GM12878 (cell line): Measurements from ENCODE around the gene SDK2. TPM values are rescaled to one million over a fixed set of nuclear protein-coding genes. Genes with fewer than 3 reads are reported as not detected.

ENCODE experiments used
- ATAC-seq: fragments of 200-7000 bp; cut with Tn5 transposase; 3 replicates; pipeline ENCODE4 v1.9.1; 2020; ENCODE audit warnings: mild to moderate bottlenecking, moderate library complexity
- BruUV-seq: library from RNA; stranded (reverse); fragments of 400-500 nt; replicated peaks from 2 replicates; lab custom pipeline; 2021; lab: Mats Ljungman, UMichigan
- CTCF ChIA-PET: fragments of 300-600 bp; sonication (Branson Sonifier 250); formaldehyde crosslinking; extraction: SDS; loops from one replicate; lab custom pipeline; 2021; ENCODE audit warnings: inconsistent platforms; lab: Yijun Ruan, JAX
- POLR2A ChIA-PET: fragments of 350-600 bp; formaldehyde crosslinking; extraction: SDS; loops from one replicate; lab custom pipeline; 2021; ENCODE audit warnings: inconsistent platforms; lab: Charles Lee
- RAD21 ChIA-PET: fragments of 300-600 bp; sonication (Branson Sonifier 250); formaldehyde crosslinking; loops from one replicate; lab custom pipeline; 2023; ENCODE audit warnings: antibody characterized with exemption; ENCODE audit not compliant: unreplicated experiment; lab: Charles Lee
- SMC1A ChIA-PET: fragments of 300-600 bp; sonication (Branson Sonifier 250); formaldehyde crosslinking; loops from one replicate; lab custom pipeline; 2023; ENCODE audit not compliant: unreplicated experiment, uncharacterized antibody; lab: Charles Lee
- DNase-seq: peaks from one replicate; pipeline ENCODE4 v3.0.0-alpha.2; 2011; ENCODE audit warnings: low read depth, low spot score
- FAIRE-seq: peaks from 3 replicates; lab custom pipeline; 2011; peaks lifted over from hg19 to GRCh38; lab: Jason Lieb, UNC
- H2AFZ ChIP-seq: 2 replicates; pipeline ENCODE4 v1.6.0; 2011; ENCODE audit warnings: low read depth, low read length, control low read depth; ENCODE audit not compliant: control insufficient read depth
- H3K27ac ChIP-seq: 2 replicates; pipeline ENCODE4 v1.5.1; 2011; ENCODE audit warnings: control low read depth; ENCODE audit not compliant: control insufficient read depth, insufficient read depth
- H3K27me3 ChIP-seq, 2 experiments: replicated peaks in 1 of 2; 2 replicates each; pipeline versions ENCODE4 v1.6.0 to v1.6.1; 2011; ENCODE audit warnings: low read length in 1 of 2; ENCODE audit not compliant: control insufficient read depth in 2 of 2, insufficient read depth in 2 of 2
- H3K36me3 ChIP-seq, 2 experiments: 2 replicates each; pipeline ENCODE4 v1.5.1; 2011; ENCODE audit warnings: low read length in 1 of 2; ENCODE audit not compliant: control insufficient read depth in 2 of 2, insufficient read depth in 2 of 2
- H3K4me1 ChIP-seq: 2 replicates; pipeline ENCODE4 v1.6.1; 2011; ENCODE audit warnings: mild to moderate bottlenecking, low read length, moderate library complexity, mixed read lengths; ENCODE audit not compliant: control insufficient read depth, insufficient read depth
- H3K4me2 ChIP-seq: 2 replicates; pipeline ENCODE4 v1.6.0; 2011; ENCODE audit warnings: control low read depth; ENCODE audit not compliant: control insufficient read depth, insufficient read depth
- H3K4me3 ChIP-seq: fragments of 200-600 bp; sonication (generic); 2 replicates; pipeline ENCODE4 v1.5.1; 2016
- H3K79me2 ChIP-seq: 2 replicates; pipeline ENCODE4 v1.6.0; 2011; ENCODE audit warnings: low read length; ENCODE audit not compliant: control insufficient read depth, insufficient read depth
- H3K9ac ChIP-seq: 2 replicates; pipeline ENCODE4 v1.8.0; 2011; ENCODE audit warnings: low read length, control low read depth, mixed read lengths; ENCODE audit not compliant: control insufficient read depth, insufficient read depth
- H3K9me3 ChIP-seq: replicated peaks from 3 replicates; pipeline ENCODE4 v1.5.1; 2011; ENCODE audit warnings: mild to moderate bottlenecking, low read length; ENCODE audit not compliant: control insufficient read depth, insufficient read depth
- H4K20me1 ChIP-seq: 2 replicates; pipeline ENCODE4 v1.6.0; 2011; ENCODE audit not compliant: control insufficient read depth, insufficient read depth
- ATF3 ChIP-seq: IDR thresholded peaks from 2 replicates; pipeline ENCODE4 v1.6.1; 2011; ENCODE audit warnings: low read depth, mild to moderate bottlenecking, low read length, moderate library complexity, borderline replicate concordance; ENCODE audit errors: extremely low read depth
- PKNOX1 ChIP-seq: fragments of 450-650 bp; IDR thresholded peaks from 2 replicates; pipeline ENCODE4 v1.6.1; 2016; ENCODE audit warnings: mild to moderate bottlenecking
- POLR2AphosphoS2 ChIP-seq: IDR thresholded peaks from 2 replicates; pipeline ENCODE4 v1.6.1; 2011; ENCODE audit warnings: low read depth, mild to moderate bottlenecking, low read length, improper control_type of control experiment, moderate library complexity
- ZBED1 ChIP-seq: IDR thresholded peaks from 2 replicates; pipeline ENCODE4 v1.6.1; 2016; ENCODE audit warnings: borderline replicate concordance
- WGBS: methylation state at CpG from one replicate; pipeline ENCODE4 v1.1.6; 2016; ENCODE audit warnings: low lambda C conversion rate; ENCODE audit not compliant: insufficient replicate concordance, insufficient coverage; ENCODE audit errors: missing lambda C conversion rate; 5-methylcytosine and 5-hydroxymethylcytosine counted together
- in situ Hi-C: fragments of 300-500 bp; cut with MboI; formaldehyde crosslinking; loops from 9 replicates; pipeline ENCODE4 v1.14.3; 2018; ENCODE audit warnings: mixed read lengths
- intact Hi-C: fragments of 100-400 bp; cut with micrococcal nuclease; formaldehyde crosslinking; loops from one replicate; pipeline ENCODE4 v1.14.2; 2022; ENCODE audit not compliant: unreplicated experiment
- polyA plus RNA-seq, 11 experiments: library from polyadenylated mRNA; depleted of rRNA in 4 of 11; unstranded in 6 of 11; stranded (reverse) in 5 of 11; fragments of >200 nt; fragmentation: Nextera tagmentation in 4 of 11; fragmentation: Illumina TruSeq in 1 of 11; extraction: Ambion mirVana in 4 of 11; extraction: Trizol in 1 of 11; gene quantifications; 1 replicate in 1 of 11; 2 replicates in 10 of 11; pipeline versions ENCODE4 v1.2.1 to v1.2.3, GENCODE V29; 2011 to 2016; ENCODE audit warnings: inconsistent platforms in 2 of 11, missing spikeins in 2 of 11, low read depth in 1 of 11
- total RNA-seq, 4 experiments: library from RNA; depleted of rRNA in 3 of 4; stranded (reverse); fragments of >200 nt in 3 of 4; fragmentation: Illumina TruSeq in 1 of 4; extraction: Trizol in 1 of 4; gene quantifications; 2 replicates each; pipeline versions ENCODE4 v1.2.1 to v1.2.3, GENCODE V29; 2013 to 2021
- TF ChIP-seq, protein P1 (sequence below): fragments of 450-650 bp; IDR thresholded peaks from 2 replicates; pipeline ENCODE4 v1.6.1; 2014; ENCODE audit warnings: mild to moderate bottlenecking

SDK2 gene
- total and polyA plus RNA-seq, 10 of the 15 experiments (the other 5 are each of a cell fraction or from before 2014, with no cell fraction given): 0.03 to 0.08 (median 0.03) TPM; not detected in 7

DNA sequence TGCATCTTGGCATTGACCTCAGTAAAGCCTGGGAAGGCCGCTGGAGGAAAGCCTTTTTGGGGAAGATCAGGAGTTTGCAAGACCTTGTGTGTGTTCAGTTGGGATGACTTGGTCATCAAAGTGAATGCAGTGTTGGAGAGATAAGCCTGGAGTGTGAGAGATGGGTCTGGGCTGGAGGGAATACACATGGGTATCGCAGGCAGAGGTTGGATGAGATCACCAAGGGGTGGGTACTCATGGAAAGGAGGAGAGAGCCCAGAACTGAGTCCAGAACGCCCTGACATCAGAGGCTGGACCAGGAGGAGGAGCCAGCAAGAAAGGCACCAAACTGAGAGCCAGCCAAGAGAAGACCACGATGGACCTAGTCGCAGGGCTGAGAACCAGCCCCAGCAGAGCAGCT is 35.2 kb downstream of the SDK2 start:
- no peak for DNase-seq
- no peak overlapping the region for H3K4me2 ChIP-seq
- CTCF ChIA-PET: no interaction called here
- H3K9ac ChIP-seq: no peak overlapping the region
- SMC1A ChIA-PET: no interaction called here
- no peaks in the 10 kb centered on the region for H3K9me3 ChIP-seq
- no peak overlapping the region for H2AFZ ChIP-seq
- no peaks in the 10 kb centered on the region for H3K79me2 ChIP-seq
- H3K27me3 ChIP-seq: no peaks in the 10 kb centered on the region; a peak in 1 of 4 replicates
- POLR2A ChIA-PET: no interaction called here
- 6% methylated on average over 4 of the region's 5 CpGs for WGBS
- TF ChIP-seq, protein P1, sequence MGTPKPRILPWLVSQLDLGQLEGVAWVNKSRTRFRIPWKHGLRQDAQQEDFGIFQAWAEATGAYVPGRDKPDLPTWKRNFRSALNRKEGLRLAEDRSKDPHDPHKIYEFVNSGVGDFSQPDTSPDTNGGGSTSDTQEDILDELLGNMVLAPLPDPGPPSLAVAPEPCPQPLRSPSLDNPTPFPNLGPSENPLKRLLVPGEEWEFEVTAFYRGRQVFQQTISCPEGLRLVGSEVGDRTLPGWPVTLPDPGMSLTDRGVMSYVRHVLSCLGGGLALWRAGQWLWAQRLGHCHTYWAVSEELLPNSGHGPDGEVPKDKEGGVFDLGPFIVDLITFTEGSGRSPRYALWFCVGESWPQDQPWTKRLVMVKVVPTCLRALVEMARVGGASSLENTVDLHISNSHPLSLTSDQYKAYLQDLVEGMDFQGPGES: no peak
- TF ChIP-seq PKNOX1 (no peak), ZBED1 (no peak), ATF3 (no peak), POLR2AphosphoS2 (no peak)
- no peaks in the 10 kb centered on the region for H4K20me1 ChIP-seq
- no peaks in the 10 kb centered on the region for H3K4me1 ChIP-seq
- RAD21 ChIA-PET: no interaction called here
- BruUV-seq: no TSS peak
- no peak overlapping the region for H3K27ac ChIP-seq
- FAIRE-seq: no peak
- H3K4me3 ChIP-seq: no peak overlapping the region
- in situ Hi-C loops (no loop called here), intact Hi-C loops (no loop called here)
- ATAC-seq: no peak
- H3K36me3 ChIP-seq: no peaks in the 10 kb centered on the region
